HepG2 (cell line): Measurements from ENCODE around the gene TNRC18.

Experiments
- ATF3 ChIP-seq: sonication (generic); formaldehyde crosslinking; IDR thresholded peaks from 2 replicates; pipeline ENCODE4 v1.4.0; 2020; ENCODE audit warnings: missing genetic modification reagents
- CTCF ChIP-seq: sonication (generic); formaldehyde crosslinking; IDR thresholded peaks from 2 replicates; pipeline ENCODE4 v1.5.0; 2020; ENCODE audit warnings: mild to moderate bottlenecking, missing genetic modification reagents, moderate library complexity
- FOXK1 ChIP-seq: sonication (generic); formaldehyde crosslinking; IDR thresholded peaks from 2 replicates; pipeline ENCODE4 v1.4.0; 2020; ENCODE audit warnings: low read depth, missing genetic modification reagents, borderline replicate concordance
- KAT2B ChIP-seq: fragments of 150-350 bp; IDR thresholded peaks from 2 replicates; pipeline ENCODE4 v1.6.1; 2014; ENCODE audit warnings: low read depth, low read length, borderline replicate concordance
- SOX6 ChIP-seq, 2 experiments: fragments of 450-650 bp in 1 of 2; sonication (generic) in 1 of 2; formaldehyde crosslinking in 1 of 2; IDR thresholded peaks; 2 replicates each; pipeline versions ENCODE4 v1.4.0 to v1.6.1; 2017 to 2020; ENCODE audit warnings: antibody characterized with exemption in 1 of 2, mild to moderate bottlenecking in 1 of 2, missing genetic modification reagents in 1 of 2
- ZNF747 ChIP-seq: sonication (generic); formaldehyde crosslinking; IDR thresholded peaks from 2 replicates; pipeline ENCODE4 v1.8.1; 2023; ENCODE audit warnings: missing genetic modification reagents, mild to moderate bottlenecking, borderline replicate concordance
- ZNF841 ChIP-seq: sonication (generic); formaldehyde crosslinking; IDR thresholded peaks from 2 replicates; pipeline ENCODE4 v1.8.1; 2023; ENCODE audit warnings: missing genetic modification reagents, borderline replicate concordance

GRCh38 chr7:5443678-5444077, 20.0 kb upstream of the TNRC18 start:
- TF ChIP-seq FOXK1 (CRISPR knock-in tag) (no peak), ZNF747 (no peak), ZNF841 (CRISPR knock-in tag) (no peak), SOX6 (IDR thresholded peaks at IDR 0.05) (no peak), SOX6 (CRISPR knock-in tag; IDR thresholded peaks at IDR 0.05) (no peak), KAT2B (no peak), ATF3 (CRISPR knock-in tag) (no peak), CTCF (CRISPR knock-in tag) (no peak)
